ENCODE results near the gene ZCCHC12. TPM values are rescaled to one million over a fixed set of nuclear protein-coding genes. Genes with fewer than 3 reads are reported as not detected.

ZCCHC12 gene
- total RNA-seq (2022; extraction: Qiagen RNA extraction): 0.10 to 0.24 TPM (median 0.19 TPM) in 5 replicates

DNA sequence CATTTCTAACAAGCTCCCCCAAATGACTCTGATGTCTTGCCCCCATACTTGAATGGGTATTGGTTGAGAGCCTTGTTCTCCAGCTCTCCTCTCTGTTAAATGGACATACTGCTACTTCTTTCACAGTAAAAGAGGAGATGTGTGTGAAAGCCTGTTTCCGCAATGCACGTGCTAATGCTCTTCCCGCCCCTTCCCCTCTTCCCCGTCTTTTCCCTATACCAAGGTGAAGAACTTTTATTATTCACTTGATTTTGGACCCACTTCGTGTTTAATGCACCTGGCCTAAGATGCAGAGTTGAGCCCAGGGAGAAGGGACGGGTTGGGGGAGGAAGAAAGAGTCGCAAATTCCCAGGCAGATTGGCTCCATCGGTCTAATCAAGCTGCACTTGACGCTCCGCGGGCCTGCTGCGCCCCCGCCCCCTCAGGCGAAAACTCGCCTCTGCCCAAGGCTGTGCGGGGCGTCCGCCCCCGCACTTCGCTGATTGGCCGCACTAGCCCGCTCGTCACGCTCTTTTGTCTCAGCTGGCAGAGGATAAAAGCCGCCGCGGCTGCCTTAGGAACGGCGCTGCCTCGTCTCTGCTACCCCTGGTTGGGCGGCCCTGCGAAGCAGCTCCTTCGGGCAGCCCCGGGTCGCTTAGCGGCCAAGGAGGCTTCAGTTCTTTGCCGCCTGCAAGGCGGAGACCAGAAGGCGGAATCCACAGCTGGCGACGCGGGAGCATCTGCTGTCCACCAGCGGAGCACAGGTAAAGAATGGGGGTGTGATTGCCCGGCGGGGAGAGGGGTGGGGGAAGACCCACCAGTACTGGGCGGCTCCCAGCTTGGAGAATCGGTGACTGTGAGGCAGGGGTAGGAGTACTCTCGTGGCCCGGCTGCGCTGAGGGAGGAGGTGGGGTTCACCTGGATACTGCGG lies at the start of gene ZCCHC12:
Gene ZCCHC12, plus strand, starts transcription at position 562 of the 910 bp plus-strand sequence. CDS start 1,421 bp downstream, outside the sequence.

Other genes with a start within 250 kb of the ZCCHC12 start
- gene IL13RA1, start 96.2 kb upstream of the ZCCHC12 start, total RNA-seq (2022; extraction: Qiagen RNA extraction): 48.2 to 59.7 TPM (median 57.8 TPM) in 5 replicates
- 2.5 to 3.9 TPM (median 3.3 TPM) in 5 replicates for gene LONRF3, start 150.8 kb downstream of the ZCCHC12 start, total RNA-seq (2022; extraction: Qiagen RNA extraction)
- gene CT47C1, start 249.2 kb downstream of the ZCCHC12 start, total RNA-seq (2022; extraction: Qiagen RNA extraction): not detected in 5 replicates